ENCODE data around the gene STOX2.

The STOX2 gene

GRCh38 chr4:183971929-183972490 lies 66.9 kb downstream of the STOX2 start:
- DNase-seq (ENCODE audit: low read depth), result no peak
- TF ChIP-seq, protein P1, sequence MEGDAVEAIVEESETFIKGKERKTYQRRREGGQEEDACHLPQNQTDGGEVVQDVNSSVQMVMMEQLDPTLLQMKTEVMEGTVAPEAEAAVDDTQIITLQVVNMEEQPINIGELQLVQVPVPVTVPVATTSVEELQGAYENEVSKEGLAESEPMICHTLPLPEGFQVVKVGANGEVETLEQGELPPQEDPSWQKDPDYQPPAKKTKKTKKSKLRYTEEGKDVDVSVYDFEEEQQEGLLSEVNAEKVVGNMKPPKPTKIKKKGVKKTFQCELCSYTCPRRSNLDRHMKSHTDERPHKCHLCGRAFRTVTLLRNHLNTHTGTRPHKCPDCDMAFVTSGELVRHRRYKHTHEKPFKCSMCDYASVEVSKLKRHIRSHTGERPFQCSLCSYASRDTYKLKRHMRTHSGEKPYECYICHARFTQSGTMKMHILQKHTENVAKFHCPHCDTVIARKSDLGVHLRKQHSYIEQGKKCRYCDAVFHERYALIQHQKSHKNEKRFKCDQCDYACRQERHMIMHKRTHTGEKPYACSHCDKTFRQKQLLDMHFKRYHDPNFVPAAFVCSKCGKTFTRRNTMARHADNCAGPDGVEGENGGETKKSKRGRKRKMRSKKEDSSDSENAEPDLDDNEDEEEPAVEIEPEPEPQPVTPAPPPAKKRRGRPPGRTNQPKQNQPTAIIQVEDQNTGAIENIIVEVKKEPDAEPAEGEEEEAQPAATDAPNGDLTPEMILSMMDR (conservative IDR thresholded peaks at IDR 0.05; ENCODE audit: low read depth, low read length), result no peak

GRCh38 chr4:183977707-183978106 lies 72.6 kb downstream of the STOX2 start:
- H3K4me3 ChIP-seq (ENCODE audit: low read depth, low read length), result no peak overlapping the region
- TF ChIP-seq, protein P1 (conservative IDR thresholded peaks at IDR 0.05; ENCODE audit: low read depth, low read length), result no peak
- no peak for DNase-seq (ENCODE audit: low read depth)

More at GRCh38 chr4:183971929-183972490, 66.9 kb downstream of the STOX2 start:
- H3K4me3 ChIP-seq (ENCODE audit: low read depth, low read length), result no peak overlapping the region

DNA sequence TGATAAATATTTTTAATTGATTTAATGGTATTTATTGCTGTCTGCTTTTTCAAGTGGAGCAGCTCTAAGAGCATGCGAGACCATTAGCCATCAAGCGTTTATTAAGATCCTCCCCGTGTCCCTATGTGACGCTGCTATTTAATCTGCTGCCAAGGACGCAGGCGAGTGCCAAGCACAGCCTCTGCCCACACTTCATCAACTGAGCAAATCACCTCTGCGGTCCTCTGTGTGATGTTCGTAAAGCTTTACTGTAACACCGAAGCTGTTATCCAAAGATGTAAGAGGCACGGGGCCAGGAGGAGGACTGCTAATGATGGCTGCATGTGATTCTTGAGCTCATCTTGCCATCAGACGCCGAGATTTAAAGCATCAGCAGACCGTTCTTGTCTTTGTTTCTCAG lies 79.5 kb downstream of the STOX2 start:
- DNase-seq (ENCODE audit: low read depth), result no peak
- H3K4me3 ChIP-seq (ENCODE audit: low read depth, low read length), result no peak overlapping the region
- TF ChIP-seq, protein P1 (conservative IDR thresholded peaks at IDR 0.05; ENCODE audit: low read depth, low read length), result no peak

- no peak for DNase-seq (ENCODE audit: low read depth)
- no peak overlapping the region for H3K4me3 ChIP-seq (ENCODE audit: low read depth, low read length)
- TF ChIP-seq, protein P1 (conservative IDR thresholded peaks at IDR 0.05; ENCODE audit: low read depth, low read length), result no peak
These were observed 80.7 kb downstream of the STOX2 start for GRCh38 chr4:183985786-183986185.

GRCh38 chr4:183986291-183986970 lies 81.3 kb downstream of the STOX2 start:
- TF ChIP-seq, protein P1 (conservative IDR thresholded peaks at IDR 0.05; ENCODE audit: low read depth, low read length), result no peak
- H3K4me3 ChIP-seq (ENCODE audit: low read depth, low read length), result no peak overlapping the region
- DNase-seq (ENCODE audit: low read depth), result no peak

- peak; percentile 71 for DNase-seq (ENCODE audit: low read depth)
- peak overlapping the region; percentile 49 for H3K4me3 ChIP-seq (ENCODE audit: low read depth, low read length)
- TF ChIP-seq, protein P1 (conservative IDR thresholded peaks at IDR 0.05; ENCODE audit: low read depth, low read length), result no peak
These were observed 82.2 kb downstream of the STOX2 start for GRCh38 chr4:183986971-183987946.

Measured in choroid plexus epithelial cell (primary cell).